Pulmonary artery endothelial cell (primary cell): Measurements from ENCODE around the gene ZBTB16. TPM values are rescaled to one million over a fixed set of nuclear protein-coding genes. Genes with fewer than 3 reads are reported as not detected.

ENCODE experiments used
- DNase-seq: peaks from one replicate; pipeline ENCODE4 v3.0.0-alpha.2; 2011; ENCODE audit warnings: low read depth, low spot score
- total RNA-seq: library from RNA; depleted of rRNA; stranded (reverse); fragments of >200 nt; gene quantifications from 2 replicates; pipeline ENCODE4 v1.2.3, GENCODE V29; 2014

ZBTB16 gene
- total RNA-seq, 1 donor from 2014 or later = 17.3 TPM

DNA sequence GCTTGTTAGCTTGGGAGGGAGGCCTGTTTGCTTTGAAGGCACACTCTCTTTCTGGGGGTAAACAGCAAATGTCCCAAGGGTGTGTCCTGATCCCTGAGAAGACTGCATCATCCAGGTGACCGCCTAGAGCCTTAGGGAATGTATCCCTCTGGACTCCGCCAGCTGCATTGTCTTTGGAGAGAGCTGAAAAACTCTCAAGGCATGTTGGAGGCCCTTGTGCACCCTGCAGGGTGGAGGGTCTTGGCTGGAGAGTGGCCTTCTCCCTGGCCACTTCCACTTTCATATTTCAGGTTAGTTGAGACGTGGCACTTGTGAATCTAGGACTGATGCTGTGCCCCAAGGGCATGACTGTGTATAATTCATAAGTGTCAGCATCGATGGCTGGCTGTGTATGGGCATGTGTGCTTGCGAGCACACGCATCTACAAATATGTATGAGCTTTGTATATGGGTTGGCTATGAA lies 70.6 kb downstream of the ZBTB16 start:
- DNase-seq = no peak

DNA sequence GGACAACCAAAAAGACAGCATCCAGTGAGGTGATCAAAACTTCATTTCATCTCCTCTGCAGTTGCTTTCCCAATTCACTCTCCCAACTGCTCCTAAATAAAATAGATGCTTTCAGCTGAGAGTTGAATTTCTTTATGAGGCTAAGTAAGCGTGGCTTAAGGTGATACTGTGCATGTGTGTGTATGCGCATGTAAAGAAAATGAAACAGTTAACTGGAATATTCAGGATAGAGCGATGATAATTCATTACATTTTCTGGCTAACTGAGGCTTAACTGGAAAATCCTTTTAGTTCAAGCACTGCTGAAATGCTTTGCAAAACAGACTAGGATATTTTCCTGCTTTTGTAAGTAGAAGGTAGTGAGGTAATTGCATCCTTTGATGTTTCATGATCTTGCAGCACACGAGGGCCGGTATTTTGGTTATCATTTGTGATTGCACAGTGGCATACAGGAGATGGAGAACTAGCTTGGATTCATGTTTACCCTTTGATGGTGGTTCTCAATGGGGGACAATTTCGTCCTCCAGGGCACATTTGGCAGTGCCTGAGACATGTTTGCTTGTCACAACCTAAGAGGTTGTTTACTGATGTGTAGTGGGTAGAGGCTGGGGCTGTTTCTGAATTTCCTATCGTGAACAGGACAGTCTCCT lies 71.2 kb downstream of the ZBTB16 start:
- no peak for DNase-seq

DNA sequence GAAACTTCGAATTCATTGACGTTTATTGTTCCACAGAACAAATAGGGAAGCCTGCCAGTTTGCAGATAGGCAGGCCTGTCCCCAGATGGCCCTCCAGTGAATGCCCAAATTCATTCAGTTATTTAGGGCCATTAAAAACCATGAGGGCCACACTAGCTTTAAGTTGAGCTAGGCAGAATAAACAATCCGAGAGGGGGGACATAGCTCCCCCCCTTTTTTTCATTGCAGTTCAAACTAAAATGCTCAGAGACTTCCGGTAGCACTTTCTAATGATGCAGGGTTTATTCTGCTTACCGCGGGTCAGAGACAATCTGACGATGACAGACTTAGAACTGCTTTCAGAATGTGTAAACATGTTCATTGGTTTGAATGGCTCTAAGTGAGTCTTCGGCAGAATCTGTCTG lies 72.0 kb downstream of the ZBTB16 start:
- DNase-seq = no peak

DNA sequence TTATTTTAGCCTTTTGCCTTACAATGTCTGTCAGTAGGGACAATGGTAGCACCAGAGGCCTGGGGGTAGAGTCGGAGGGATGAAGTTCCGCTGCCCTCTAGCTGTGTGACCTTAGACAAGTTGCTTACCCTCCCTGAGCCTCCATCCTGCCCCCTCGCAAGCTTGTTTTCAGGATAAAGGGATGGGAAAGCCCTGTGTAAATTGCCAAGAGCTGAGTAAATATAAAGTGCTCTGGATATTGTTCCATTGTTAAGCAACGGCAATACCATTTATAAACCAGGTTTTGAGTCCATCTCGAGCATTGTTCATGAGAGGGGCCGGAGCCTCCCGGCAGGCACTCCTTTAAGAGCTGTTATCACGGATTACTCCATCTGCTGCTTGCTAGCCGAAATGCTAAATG lies 72.9 kb downstream of the ZBTB16 start:
- DNase-seq = no peak

DNA sequence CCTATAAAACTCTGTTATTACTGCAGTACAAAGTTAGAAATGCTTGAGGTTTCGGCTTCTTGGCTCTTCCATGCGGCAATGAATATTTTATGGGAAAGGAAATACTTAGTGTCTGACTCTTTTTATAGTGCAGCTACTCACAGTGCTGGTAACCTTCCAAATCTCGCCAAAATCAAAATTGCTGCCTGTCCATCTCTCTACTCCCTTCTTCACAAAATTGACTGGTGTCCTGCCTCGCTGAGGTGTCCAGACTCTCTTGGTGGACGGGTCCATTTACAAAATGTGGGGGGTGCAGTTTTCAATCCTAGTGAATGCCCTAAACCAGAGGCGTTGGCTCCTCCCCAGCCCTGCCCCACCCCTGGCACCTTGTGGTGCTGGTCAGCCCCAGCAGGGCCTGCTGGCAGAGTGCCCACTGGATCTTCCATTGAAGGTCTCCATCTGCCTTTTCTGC lies 73.5 kb downstream of the ZBTB16 start:
- no peak for DNase-seq

DNA sequence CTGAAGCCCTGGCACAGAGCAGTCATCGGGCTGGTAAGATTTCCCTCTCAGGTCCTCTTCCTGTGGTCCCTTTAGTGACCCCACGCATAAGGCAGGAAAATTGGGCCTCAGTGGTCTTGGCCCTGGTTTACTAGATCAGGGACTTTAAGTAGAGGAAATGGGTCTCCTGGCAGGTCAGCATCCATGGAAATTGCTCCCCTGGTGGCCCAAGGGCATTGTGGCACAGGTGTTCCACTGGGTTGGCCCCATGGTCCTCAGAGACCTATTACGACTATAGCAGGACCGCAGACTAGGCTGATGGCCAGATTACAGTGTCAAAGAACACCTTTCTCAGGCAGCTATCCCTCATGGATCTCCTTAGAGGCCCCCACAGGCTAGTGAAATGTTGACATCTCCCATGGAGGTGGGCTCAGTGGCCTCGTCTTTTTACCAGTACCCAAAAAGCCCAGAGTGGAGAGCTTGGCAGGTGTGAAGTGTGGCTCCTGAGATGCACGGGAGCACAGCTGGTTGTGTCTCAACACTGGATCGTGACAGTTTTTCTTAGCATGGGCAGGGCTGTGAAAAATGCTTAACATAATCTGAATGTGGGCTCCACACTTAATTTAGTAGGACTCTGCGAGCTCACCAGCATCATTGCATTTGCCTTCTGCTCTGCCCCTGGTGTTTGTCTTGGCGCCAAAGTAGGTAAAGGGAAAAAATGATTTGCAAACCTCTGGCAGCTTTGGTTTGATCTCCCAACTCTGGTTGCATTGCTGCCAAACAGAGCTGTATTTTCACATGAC lies 74.2 kb downstream of the ZBTB16 start:
- DNase-seq = no peak

DNA sequence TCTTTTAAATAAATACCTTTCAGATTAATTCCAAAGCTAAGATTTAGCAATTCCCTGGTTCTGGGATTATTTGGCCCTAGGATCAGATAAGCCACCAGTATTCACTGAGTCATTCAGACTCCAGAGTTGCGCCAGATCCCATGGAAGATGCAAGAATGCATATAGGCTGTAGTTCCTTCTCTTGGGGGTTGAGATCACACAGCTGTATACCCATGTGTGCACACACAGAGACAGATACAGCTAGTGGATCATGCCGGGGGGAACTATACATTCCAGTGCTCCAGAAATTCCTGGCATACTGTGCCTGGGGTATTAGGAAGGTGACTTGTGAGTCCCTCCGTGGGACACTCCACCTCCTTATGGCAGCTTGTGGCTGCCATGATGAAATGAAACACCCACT lies 75.4 kb downstream of the ZBTB16 start:
- DNase-seq = no peak

DNA sequence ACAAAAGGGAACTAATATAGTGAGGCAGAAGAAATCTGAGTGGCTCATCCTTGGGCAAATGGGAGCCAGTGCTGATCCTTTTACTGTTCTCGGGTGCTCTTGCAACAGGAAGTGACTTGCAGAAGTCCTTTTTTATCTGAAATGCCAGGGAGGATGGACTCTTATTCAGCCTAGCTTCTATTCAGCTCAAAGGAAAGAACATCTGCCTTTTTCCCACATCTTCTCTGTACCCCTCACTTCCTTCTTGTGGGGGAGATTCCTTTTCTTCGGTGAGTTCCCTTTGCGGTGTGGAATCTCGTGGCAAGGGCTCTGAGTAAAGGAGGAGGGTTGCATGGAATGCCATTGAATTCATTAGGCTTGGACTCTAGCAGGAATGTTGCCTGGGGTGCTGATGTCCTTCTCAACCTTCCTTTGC lies 76.2 kb downstream of the ZBTB16 start:
- DNase-seq = no peak

DNA sequence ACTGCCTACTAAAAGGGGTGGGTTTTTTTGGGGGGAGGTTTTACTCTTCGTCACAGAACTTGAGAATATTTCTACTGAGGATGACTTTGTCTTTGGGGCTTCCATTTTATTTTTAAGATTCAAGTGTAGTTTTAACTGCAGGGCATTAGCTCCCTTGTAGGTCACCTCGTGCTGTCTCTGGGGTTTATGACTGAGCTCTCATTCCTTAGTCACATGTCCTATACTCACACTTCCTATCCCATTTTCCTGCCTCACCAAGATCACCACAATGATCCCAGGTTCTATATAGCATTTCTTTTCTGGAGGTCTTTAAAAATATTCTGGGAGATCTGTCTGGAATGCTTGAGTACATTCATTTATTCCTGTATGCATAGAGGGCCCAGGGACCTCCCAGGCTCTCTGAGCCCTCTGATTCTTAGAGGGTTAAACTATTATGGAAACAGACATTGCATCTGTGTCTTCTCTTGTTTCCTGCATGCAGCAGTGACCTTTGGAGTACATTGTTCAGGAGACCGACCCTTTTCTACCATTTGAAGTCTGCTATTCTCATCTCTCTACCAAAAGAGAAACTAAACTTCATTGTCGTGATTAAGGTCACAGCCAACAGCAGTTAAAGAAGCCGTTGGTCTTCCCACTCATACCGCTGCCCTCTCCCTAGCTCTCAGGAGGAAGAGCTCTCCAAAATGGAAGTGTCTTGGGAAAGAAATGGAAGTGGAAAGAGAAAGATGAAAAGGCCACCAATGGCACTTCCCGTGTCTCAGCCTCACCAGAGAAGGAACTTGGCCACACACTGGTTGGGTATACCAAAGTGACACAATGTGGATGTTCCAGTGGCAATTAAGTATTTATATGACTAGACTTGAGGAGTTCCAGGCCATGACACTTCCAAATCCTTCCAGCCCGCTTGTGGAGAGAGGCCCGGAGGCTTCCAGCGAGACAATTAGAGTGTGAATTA lies 77.5 kb downstream of the ZBTB16 start:
- no peak for DNase-seq

DNA sequence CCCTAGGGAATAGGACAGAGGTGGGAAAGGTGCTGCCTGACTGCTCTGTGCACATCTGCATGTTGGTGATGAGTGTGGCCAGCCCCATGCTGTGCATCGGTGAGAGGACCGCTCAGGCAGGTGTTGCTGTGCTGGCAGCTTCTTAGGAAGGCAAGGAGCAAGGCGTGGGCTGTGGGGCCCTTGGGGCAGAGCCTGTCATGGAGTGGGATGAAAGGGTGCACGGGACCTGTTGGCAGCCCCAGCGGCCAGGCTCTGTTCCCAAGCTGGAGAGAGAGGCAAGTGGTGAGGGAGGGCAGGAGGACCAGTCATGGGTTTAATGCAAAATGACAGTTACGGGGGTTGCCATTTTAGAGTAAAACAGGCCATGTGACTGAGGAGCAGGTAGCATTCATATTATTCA lies 78.3 kb downstream of the ZBTB16 start:
- no peak for DNase-seq

DNA sequence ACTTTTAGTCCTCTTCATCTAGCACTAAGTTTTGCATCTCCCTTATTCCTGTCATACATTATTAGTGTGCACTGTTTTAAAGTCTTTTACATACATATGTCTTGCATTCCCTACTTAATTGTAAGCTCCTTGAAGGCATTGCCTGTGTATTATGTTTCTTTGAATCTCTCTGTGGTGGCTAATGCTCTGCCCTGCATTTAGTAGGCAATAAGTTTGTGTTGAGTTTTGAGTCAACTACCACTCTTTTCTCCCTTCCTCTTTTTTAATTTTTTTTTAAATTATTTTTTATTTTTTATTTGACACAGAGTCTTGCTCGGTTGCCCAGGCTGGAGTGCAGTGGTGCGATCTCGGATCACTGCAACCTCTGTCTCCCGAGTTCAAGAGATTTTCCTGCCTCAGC lies 78.9 kb downstream of the ZBTB16 start:
- no peak for DNase-seq

DNA sequence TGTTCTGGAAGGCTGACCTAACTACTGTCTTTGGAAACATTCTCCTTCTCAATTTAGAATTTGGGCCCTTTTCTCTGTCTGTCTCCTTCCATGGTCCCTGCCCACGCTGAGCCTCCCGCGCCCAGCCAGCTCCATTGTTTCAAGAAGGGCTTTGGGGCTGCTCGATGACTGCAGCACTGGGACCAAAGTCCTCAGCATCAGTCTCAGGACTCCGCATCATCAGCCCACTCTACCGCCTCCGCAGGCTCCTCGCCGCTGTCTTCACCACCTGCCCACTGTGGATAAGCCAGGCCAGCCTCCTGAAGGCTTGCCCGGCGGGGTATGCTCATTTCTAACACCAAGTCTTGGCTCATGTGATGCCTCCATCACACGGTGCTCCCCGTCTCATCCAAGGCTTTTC lies 81.3 kb downstream of the ZBTB16 start:
- DNase-seq = no peak

DNA sequence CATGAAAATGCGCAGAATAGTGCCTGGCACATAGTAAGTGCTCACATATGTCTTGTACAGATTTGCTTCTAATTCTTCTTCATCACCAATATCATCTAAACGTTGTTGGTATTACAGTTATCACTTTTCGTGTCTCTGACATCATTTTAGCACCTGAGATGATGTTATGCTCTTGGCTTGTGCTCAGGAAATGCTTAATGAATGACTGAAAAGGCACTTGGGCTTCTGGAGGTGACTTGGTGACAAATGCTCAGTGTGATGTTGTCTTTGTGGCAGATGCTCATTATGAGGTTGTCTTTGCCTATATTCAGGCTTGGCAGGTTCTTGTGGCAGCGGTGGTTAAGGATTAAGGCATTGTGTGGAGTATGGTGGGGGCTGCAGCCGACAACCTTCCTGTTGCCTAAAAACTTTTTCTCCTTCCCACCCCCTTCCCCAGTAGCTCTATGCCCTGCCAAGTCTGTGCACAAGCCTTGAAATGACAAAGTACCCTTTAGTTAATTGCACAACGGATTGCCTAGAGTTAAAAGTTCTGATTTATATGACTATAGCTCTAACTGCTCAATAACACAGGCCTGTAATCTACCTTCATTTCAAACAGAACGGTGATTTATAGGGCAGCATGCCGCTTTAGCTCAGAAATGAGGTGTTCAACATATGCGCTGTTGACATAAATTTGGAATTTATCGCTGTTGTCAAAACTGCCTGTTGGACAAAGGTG lies 82.5 kb downstream of the ZBTB16 start:
- DNase-seq = no peak

DNA sequence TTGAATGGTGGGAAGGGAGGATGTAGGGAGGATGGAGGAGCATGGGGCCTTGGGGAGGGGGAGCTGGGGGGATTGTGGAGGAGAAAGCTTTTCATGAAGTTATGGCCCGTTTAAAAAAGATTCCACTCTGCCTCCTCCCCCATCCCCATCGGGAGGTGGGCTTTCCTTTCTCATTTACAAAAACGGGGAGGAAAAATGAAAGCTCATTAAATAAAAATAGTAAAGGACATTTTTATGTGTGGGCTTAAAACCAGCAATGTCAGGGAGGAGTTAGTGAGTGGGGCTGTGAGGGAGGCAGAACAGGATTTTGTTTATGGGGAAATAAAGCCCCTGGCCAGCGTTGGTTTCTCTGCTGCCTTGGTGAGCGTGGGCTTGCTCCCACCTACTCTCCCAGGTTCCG lies 83.2 kb downstream of the ZBTB16 start:
- DNase-seq = no peak

DNA sequence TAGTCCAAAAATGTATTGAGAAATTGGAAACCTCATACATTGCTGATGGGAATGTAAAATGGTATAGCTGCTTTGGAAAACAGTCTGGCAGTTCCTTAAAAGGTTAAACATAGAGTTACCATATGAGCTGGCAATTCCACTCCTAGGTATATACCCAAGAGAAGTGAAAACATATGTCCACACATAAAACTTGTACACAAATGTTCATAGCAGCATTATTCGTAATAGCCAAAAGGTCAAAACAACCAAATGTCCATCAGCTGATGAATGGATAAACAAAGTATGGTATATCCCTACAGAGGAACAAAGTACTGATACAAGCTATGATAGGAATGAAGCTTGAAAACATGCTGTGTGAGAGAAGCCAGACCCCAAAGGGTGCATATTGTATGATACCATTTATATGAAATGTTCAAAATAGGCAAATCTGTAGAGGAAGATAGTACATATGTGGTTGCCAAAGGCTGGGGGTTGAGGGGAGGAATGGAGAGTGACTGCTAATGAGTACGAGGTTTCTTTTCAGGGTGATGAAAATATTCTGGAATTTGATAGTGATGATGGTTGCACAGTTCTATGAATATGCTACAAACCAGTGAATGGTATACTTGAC lies 85.8 kb downstream of the ZBTB16 start:
- DNase-seq = no peak

DNA sequence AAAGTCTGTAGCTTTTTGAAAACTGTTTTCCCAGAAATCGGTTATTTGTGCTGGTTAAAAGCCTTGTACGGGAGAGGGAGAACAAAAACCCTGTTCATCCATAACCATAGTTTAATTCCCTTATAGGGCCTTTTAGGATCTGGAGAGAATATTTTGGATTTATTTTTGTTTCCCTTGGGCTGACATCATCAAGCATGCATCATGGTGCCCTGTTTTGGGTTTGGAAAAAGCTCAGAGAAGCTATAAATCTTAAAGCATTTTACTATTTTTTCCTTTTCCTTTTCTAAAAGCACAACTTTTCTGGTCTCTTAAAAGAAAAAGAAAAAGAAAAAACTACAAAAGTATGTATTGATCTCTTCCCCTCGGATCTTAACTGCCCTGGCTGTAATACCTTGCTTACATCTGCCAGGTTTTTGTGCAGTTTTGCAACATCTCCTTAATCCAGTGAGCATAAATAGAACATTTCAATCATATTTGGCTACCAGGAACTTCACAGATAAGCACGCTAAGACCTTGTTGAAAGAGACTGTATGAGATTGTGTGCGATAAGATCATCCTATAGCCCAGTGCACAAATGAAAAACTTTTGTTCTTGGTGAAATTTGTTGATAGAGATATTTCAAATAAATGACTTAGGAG lies 88.0 kb downstream of the ZBTB16 start:
- no peak for DNase-seq

DNA sequence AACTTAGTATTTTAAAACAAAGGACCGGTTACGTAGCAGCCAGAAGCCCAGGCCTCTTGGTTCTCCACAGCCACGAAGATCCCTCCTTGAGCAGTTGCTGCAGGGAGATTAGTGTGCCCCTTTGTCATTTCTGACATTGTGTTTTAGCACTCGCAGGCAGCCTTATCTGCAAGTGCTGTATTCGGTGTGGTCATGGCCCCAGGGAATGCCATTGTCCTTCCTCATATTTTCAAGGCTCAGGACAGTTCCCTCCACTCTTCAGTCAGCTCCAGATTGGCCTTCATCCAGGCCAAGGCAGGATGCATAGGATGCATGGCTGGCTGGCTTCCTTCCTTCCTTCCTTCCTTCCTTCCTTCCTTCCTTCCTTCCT lies 88.5 kb downstream of the ZBTB16 start:
- DNase-seq = no peak

DNA sequence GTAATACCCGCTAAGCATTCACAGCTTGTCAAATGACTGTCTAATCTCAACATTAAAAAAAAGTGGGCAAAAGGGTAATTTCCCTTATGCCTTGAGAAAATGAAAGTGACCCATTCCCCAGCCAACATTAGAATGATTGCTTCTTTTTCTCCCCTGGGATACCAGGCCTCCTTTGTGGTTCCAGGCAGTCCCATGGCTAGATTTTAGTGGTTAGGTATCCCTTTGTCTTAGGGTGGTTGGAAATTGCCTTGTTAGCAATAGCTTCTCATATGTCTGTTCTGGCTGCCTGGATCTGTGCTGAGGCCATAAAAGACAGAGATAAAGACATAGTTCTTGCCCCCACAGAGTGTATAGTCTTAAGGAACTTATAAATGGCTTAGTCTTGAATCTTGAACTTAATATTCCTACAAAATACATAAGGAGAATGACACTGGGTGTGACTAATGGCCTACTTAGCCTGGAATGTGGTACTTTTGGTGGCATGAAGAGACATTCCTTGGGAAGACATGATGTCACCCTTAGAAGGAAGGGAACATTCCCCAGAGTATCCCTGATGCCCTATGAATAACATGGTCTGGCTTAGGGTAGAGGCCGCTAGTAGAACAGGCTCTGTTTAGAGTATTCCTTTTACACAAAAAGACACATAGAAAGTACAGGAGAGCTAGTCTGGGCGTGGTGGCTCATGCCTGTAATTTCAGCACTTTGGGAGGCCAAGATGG lies 90.3 kb downstream of the ZBTB16 start:
- DNase-seq = no peak

DNA sequence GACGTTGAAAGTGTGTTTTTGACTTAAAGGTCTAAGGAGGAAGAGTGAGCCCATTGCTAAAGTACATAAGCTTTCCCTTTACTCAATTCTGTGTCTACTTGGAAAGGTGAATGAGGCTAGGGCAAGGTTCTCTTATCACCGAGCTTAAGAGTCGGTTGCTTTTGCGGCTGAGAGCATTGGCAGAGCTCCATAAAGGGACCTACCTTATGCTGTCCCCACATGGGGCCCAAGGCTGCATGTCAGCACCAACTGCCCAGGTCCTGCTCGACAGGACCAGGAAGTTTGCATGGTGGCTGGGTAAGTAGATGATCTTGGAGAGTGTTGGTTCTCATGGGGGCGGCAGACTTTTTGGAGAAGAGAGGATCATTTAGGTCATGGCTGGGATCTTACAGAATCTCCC lies 91.2 kb downstream of the ZBTB16 start:
- no peak for DNase-seq

DNA sequence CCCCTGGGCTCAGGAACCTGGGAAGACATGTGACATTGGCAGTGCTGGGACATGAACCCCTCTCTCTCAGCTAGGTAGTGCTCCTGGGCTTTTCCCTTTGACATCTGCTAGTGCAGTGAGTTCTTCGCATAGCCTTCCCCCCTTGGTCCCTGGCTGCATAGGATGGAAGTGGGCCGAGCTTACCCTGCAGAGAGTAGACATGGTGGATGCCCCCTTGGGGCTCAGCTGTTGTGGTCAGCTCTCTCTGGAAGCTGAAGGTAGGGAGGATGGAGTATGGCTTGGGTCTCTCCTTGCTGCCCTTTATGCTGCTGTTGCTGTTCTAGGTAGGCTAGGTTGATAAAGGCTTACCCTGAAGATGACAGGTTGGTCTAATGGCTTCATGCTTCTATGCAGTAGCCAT lies 92.1 kb downstream of the ZBTB16 start:
- DNase-seq = no peak
